Keratinocyte (primary cell): ENCODE measurements around the gene CAPN7.

ENCODE experiments used
- CTCF ChIP-seq, 3 experiments: IDR thresholded peaks in 1 of 3; conservative IDR thresholded peaks in 1 of 3; optimal IDR thresholded peaks in 1 of 3; 2 replicates in 2 of 3; 3 replicates in 1 of 3; pipeline versions ENCODE3 to v1.5.1; 2011; ENCODE audit warnings: low read length in 3 of 3, mild to moderate bottlenecking in 3 of 3, moderate library complexity in 2 of 3, control low read depth in 1 of 3, inconsistent platforms in 1 of 3; ENCODE audit not compliant: insufficient read depth in 2 of 3; ENCODE audit errors: extremely low read depth in 1 of 3
- EZH2 ChIP-seq: IDR thresholded peaks from one replicate; pipeline ENCODE4 v1.6.1; 2012; ENCODE audit warnings: inconsistent platforms, mild to moderate bottlenecking, low read length, moderate library complexity

- TF ChIP-seq CTCF (optimal IDR thresholded peaks at IDR 0.05 in 1 of 3, IDR thresholded peaks at IDR 0.05 in 1 of 3, conservative IDR thresholded peaks at IDR 0.05 in 1 of 3; ENCODE audit: extremely low read depth in 1 of 3, insufficient read depth in 2 of 3, low read length in 3 of 3) (no peak), EZH2 (no peak)
These were observed 41.7 kb upstream of the CAPN7 start for GRCh38 chr3:15164340-15164739.
